Peyer's patch (tissue), 4 donors: ENCODE data around the gene TVP23C.

ENCODE experiments used
- CTCF ChIP-seq, 6 experiments: fragments of 450-650 bp in 4 of 6; fragments of 200-600 bp in 2 of 6; sonication (generic) in 1 of 6; IDR thresholded peaks; one replicate each; pipeline ENCODE4 v1.5.1; 2017 to 2019; ENCODE audit warnings: antibody characterized with exemption in 6 of 6, mild to moderate bottlenecking in 3 of 6, moderate library complexity in 1 of 6
- POLR2A ChIP-seq, 2 donors: fragments of 450-650 bp; IDR thresholded peaks; one replicate each; pipeline ENCODE4 v1.5.1; 2017; ENCODE audit warnings: antibody characterized with exemption in 2 of 2, mild to moderate bottlenecking in 2 of 2, moderate library complexity in 2 of 2

DNA sequence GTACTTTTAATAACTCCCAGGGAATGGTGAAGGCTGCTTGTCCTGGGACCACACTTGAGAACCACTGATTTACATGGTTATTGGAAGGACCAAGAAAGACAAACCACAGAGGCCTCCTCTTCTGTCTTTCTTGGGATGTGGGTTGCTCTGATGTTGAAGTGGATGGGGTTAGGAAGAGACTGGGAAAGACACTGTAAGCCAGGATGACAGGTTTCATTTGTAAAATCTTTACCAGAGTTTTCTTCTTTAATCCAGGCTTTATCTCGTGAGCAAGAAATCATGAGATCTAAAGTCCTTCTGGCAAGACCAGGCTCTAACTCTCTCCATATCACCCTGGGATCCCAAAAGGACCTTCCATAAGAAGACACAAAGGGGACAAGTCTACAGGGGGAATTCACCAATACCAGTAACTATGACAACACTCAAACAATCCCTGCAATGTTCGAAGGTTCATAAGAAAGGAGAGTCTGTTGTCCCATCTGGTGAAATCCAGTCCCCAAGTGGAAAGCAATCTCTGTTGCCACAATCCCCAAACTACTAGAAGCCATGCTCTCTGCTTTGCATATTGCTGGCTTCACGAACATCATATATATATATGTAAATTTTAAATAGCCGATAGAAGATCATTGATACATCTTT, 51.1 kb downstream of the TVP23C start:
- no peak for TF ChIP-seq CTCF (IDR thresholded peaks at IDR 0.05)
- no peak for TF ChIP-seq POLR2A (IDR thresholded peaks at IDR 0.05)
